ENCODE measurements around the gene MYBBP1A. TPM values are rescaled to one million over a fixed set of nuclear protein-coding genes. Genes with fewer than 3 reads are reported as not detected.

Gene MYBBP1A
- total RNA-seq, 3 donors from 2014 or later (not counting 1 experiment from before 2014, with no cell fraction given) = 50.5 to 58.1 (median 52.7) TPM

DNA sequence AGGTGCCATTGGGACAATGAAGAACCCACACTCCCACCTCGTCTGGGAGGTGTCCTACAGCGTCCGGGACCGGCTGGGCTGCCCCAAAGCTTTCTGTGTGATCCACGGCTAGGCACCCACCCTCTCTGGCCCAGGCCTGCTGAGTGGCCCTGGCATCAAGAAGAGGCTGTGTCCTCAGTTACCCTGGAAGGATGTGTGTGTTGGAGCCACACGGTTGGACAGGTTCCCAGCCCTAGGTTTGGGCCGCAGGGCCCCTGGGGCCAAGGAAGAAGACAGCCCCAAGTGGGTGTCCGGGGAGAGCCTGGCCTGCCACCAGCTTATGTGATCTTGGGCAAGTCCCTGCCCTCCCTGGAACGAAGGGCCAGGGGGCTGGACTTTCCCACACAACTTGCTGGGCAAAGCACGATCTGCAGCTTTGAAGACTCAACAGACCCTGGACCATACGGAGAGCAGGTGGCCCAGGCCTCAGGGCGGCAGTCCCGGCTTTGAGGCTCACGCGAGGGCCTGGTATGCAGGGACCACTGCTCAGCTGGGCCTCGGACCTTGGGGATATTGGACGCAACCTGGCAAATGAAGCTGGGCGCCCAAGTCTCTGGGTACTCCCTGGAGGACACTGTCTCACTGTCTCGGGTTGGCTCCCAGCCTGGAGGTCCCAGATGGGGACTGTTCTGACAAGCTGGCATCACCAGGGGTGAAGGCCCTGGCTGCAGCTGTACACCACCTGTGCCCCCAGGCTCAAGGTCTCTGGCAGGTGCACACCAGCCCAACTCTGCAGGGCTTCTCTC lies 17.5 kb downstream of the MYBBP1A start:
- no peaks in the 10 kb centered on the region for H3K36me3 Mint-ChIP-seq

DNA sequence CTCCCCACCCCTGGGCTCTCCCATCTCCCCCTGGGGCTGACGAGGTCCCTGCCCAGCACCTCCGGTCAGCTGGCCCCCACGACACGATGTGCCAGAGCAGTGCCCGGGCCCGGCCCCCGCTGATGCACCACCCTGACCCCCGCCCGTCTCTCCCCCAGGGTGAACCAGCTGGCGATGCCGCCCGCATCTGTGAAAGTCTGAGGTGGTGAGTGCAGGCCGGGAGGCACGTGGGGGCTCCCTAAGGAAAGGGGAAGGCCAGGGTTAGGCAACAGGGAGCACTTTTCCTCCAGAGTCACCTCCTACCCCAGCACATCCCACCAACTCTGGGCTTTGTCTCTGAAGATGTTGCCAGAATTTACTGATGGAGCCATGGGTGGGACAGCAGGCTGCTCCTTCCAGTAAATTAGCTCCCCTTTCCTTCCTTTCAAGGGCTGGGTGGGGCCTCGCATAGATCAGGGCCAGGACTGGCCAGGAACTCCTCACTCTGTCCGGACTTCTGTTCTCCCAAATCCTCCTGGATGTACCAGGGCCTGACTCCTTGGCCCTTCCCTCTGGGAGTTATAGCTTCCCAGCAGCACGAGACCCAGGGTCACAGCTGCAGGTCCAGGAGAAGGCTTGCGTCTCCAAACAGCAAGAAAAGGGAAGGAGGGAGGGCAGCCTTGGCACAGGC lies 18.3 kb downstream of the MYBBP1A start:
- H3K36me3 ChIP-seq (ENCODE audit: control insufficient read depth, insufficient read depth, low read length) = peaks cover 28% of the 10 kb centered on the region
- TF ChIP-seq, protein P1, sequence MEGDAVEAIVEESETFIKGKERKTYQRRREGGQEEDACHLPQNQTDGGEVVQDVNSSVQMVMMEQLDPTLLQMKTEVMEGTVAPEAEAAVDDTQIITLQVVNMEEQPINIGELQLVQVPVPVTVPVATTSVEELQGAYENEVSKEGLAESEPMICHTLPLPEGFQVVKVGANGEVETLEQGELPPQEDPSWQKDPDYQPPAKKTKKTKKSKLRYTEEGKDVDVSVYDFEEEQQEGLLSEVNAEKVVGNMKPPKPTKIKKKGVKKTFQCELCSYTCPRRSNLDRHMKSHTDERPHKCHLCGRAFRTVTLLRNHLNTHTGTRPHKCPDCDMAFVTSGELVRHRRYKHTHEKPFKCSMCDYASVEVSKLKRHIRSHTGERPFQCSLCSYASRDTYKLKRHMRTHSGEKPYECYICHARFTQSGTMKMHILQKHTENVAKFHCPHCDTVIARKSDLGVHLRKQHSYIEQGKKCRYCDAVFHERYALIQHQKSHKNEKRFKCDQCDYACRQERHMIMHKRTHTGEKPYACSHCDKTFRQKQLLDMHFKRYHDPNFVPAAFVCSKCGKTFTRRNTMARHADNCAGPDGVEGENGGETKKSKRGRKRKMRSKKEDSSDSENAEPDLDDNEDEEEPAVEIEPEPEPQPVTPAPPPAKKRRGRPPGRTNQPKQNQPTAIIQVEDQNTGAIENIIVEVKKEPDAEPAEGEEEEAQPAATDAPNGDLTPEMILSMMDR (IDR thresholded peaks at IDR 0.05) = no peak
- DNase-seq = no peak
- Mint-ChIP-seq H3K27ac (no peak overlapping the region), H3K4me1 (peaks cover 0 to 10% of the 10 kb centered on the region in 2 donors), H3K36me3 (no peaks in the 10 kb centered on the region), H3K27me3 (ENCODE audit: low read depth in 2 of 2) (peaks cover 0 to 10% of the 10 kb centered on the region in 2 donors), H3K4me3 (no peak overlapping the region), H3K9me3 (no peaks in the 10 kb centered on the region)
- H3K27me3 ChIP-seq (ENCODE audit: control insufficient read depth, insufficient read depth, low read length) = no peaks in the 10 kb centered on the region
- intact Hi-C loops (cut with micrococcal nuclease) = no loop called here
- whole genome bisulfite sequencing (ENCODE audit: insufficient coverage) = 74% methylated on average over 18 of the region's 18 CpGs
- no peak for ATAC-seq
- no peaks in the 10 kb centered on the region for H3K9me3 ChIP-seq (ENCODE audit: control insufficient read depth, insufficient read depth, low read length)
- H3K4me1 ChIP-seq (ENCODE audit: control insufficient read depth, insufficient read depth, low read length) = peaks cover 8% of the 10 kb centered on the region
- no peak overlapping the region for H3K4me3 ChIP-seq (ENCODE audit: low read length)
- H3K27ac ChIP-seq (ENCODE audit: low read length) = no peak overlapping the region

More for the DNA sequence above, 17.5 kb downstream of the MYBBP1A start:
- Histone ChIP-seq H3K27me3 (ENCODE audit: control insufficient read depth, insufficient read depth, low read length) (no peaks in the 10 kb centered on the region), H3K36me3 (ENCODE audit: control insufficient read depth, insufficient read depth, low read length) (peaks cover 36% of the 10 kb centered on the region), H3K9me3 (ENCODE audit: control insufficient read depth, insufficient read depth, low read length) (no peaks in the 10 kb centered on the region), H3K4me1 (ENCODE audit: control insufficient read depth, insufficient read depth, low read length) (peaks cover 8% of the 10 kb centered on the region), H3K27ac (ENCODE audit: low read length) (no peak overlapping the region), H3K4me3 (ENCODE audit: low read length) (no peak overlapping the region)
- Mint-ChIP-seq H3K27me3 (ENCODE audit: low read depth in 2 of 2) (peaks cover 0 to 7% of the 10 kb centered on the region in 2 donors), H3K4me3 (no peak overlapping the region), H3K9me3 (no peaks in the 10 kb centered on the region), H3K4me1 (peaks cover 0 to 10% of the 10 kb centered on the region in 2 donors), H3K27ac (no peak overlapping the region)
- intact Hi-C loops (cut with micrococcal nuclease) = no loop called here
- ATAC-seq (no peak), DNase-seq (no peak)
- WGBS (ENCODE audit: insufficient coverage) = 90% methylated on average over 19 of the region's 19 CpGs
- TF ChIP-seq, protein P1 (IDR thresholded peaks at IDR 0.05) = no peak

DNA sequence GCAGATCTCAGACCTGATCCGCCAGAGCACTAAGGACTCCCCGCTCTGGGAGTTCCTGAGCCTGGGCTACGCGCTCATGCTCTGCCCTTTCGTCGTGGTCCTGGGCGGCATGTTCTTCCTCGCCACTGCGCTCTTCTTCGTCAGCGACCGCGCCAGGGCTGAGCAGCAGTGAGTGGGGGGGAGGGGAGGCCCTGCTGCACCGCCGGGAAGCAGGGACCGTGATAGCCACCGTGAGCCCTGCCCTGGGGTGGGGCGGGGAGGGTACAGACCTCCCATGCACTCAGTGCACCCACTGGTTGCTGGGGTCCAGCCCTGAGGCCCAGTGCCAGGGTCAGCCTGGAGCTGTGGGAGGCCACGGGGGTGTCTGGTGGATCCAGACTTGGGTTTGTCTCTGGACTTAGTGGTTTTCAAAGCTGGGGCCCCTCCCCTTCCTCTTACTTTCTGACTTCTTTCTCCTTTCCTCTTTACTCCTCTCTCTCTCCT lies 18.9 kb downstream of the MYBBP1A start:
- Histone ChIP-seq H3K4me3 (ENCODE audit: low read length) (no peak overlapping the region), H3K36me3 (ENCODE audit: control insufficient read depth, insufficient read depth, low read length) (peaks cover 23% of the 10 kb centered on the region), H3K27ac (ENCODE audit: low read length) (no peak overlapping the region), H3K27me3 (ENCODE audit: control insufficient read depth, insufficient read depth, low read length) (no peaks in the 10 kb centered on the region), H3K4me1 (ENCODE audit: control insufficient read depth, insufficient read depth, low read length) (peaks cover 8% of the 10 kb centered on the region), H3K9me3 (ENCODE audit: control insufficient read depth, insufficient read depth, low read length) (no peaks in the 10 kb centered on the region)
- DNase-seq (no peak), ATAC-seq (no peak)
- Mint-ChIP-seq H3K27ac (no peak overlapping the region), H3K36me3 (no peaks in the 10 kb centered on the region), H3K4me1 (peaks cover 0 to 10% of the 10 kb centered on the region in 2 donors), H3K9me3 (no peaks in the 10 kb centered on the region), H3K27me3 (ENCODE audit: low read depth in 2 of 2) (peaks cover 0 to 10% of the 10 kb centered on the region in 2 donors), H3K4me3 (no peak overlapping the region)
- intact Hi-C loops (cut with micrococcal nuclease) = no loop called here
- 79% methylated on average over 19 of the region's 19 CpGs for WGBS (ENCODE audit: insufficient coverage)
- TF ChIP-seq, protein P1 (IDR thresholded peaks at IDR 0.05) = no peak

Measured in natural killer cell (primary cell).